HG02970 (cell line): Measurements from ENCODE around the gene TMC8.

Experiments used
- ATAC-seq: cut with Tn5 transposase; IDR thresholded peaks from one replicate; pipeline ENCODE4 v1.9.1; 2021; ENCODE audit warnings: mild to moderate bottlenecking, moderate library complexity, moderate number of reproducible peaks; ENCODE audit not compliant: unreplicated experiment, low FRiP score

Gene TMC8

GRCh38 chr17:78123258-78123929, 7.2 kb upstream of the TMC8 start:
- no peak for ATAC-seq

GRCh38 chr17:78124081-78124835, 6.3 kb upstream of the TMC8 start:
- ATAC-seq: no peak

GRCh38 chr17:78124836-78125137, 5.8 kb upstream of the TMC8 start:
- ATAC-seq: no peak

- no peak for ATAC-seq
These were observed 5.2 kb upstream of the TMC8 start for GRCh38 chr17:78125138-78125913.

GRCh38 chr17:78125976-78126894, 4.3 kb upstream of the TMC8 start:
- ATAC-seq: no peak

GRCh38 chr17:78126895-78127238, 3.7 kb upstream of the TMC8 start:
- ATAC-seq: no peak

GRCh38 chr17:78127239-78127887, 3.2 kb upstream of the TMC8 start:
- no peak for ATAC-seq

- ATAC-seq: no peak
These were observed 2.6 kb upstream of the TMC8 start for GRCh38 chr17:78127888-78128550.

- ATAC-seq: no peak
These were observed 1.8 kb upstream of the TMC8 start, which contains the start of gene TMC6 for GRCh38 chr17:78128551-78129350. TSS of gene TMC6 (minus strand) at chr17:78128755. CDS start at chr17:78126832, 1,923 bp downstream.

GRCh38 chr17:78129351-78130089, 1.1 kb upstream of the TMC8 start:
- no peak for ATAC-seq

GRCh38 chr17:78130090-78130436, 508 bp upstream of the TMC8 start:
- ATAC-seq: no peak

GRCh38 chr17:78131172-78132083, 857 bp downstream of the TMC8 start:
- no peak for ATAC-seq

GRCh38 chr17:78132084-78132676, 1.6 kb downstream of the TMC8 start:
- ATAC-seq: no peak

GRCh38 chr17:78132767-78133178, 2.2 kb downstream of the TMC8 start:
- no peak for ATAC-seq

GRCh38 chr17:78133179-78133951, 2.8 kb downstream of the TMC8 start:
- ATAC-seq: no peak
